GM18517 (cell line): ENCODE results near the gene ATP6V0A1.
"Not testable (repeated sequence)": the region's sequence is repeated elsewhere in the genome, so short reads cannot be mapped to it uniquely, and the experiment has no call there.

Source experiments
- ATAC-seq: cut with Tn5 transposase; IDR thresholded peaks from one replicate; pipeline ENCODE4 v1.9.1; 2021; ENCODE audit warnings: mild to moderate bottlenecking, moderate library complexity; ENCODE audit not compliant: unreplicated experiment

Gene ATP6V0A1

GRCh38 chr17:42475835-42476234 is 17.2 kb downstream of the ATP6V0A1 start:
- no peak for ATAC-seq

DNA sequence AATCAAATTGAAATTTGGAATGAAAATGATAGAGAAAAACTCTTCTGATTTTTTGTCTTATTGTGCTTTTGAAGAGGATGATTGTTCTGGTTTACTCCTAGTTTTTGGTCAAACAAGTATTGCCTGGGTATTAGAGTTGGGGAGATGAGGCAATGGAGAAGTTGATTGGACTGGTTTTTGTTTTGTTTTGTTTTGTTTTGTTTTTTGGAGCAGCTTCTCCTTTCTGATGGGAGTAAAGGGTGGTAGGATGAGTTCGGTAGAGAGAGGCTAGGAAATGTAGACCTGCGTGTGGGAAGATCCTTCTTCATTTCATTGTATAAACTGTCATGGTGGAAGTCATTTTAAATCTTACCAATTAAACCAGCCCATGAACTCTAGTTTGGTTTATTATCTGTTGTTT is 17.7 kb downstream of the ATP6V0A1 start:
- ATAC-seq, result no peak

DNA sequence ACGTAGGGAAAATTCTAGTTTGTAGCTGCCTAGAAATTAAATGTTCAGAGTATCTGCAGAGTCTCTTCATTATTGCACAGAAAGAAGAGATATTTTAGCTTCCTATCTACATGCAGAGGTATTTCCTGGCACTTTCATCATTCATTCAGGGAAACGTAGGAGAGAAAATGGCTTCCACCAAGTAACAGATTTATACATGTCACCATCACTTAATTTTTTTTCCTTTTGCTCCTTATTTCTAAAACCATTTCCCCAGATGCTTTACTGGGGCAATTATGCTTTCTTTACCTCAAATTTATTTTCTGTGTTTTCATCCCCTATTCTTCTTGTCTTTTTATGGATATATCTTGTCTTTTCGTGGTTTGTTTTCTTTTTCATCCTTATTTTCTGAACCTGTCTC is 18.5 kb downstream of the ATP6V0A1 start:
- no peak for ATAC-seq

GRCh38 chr17:42477824-42478223 is 19.1 kb downstream of the ATP6V0A1 start:
- not testable (repeated sequence) for ATAC-seq

DNA sequence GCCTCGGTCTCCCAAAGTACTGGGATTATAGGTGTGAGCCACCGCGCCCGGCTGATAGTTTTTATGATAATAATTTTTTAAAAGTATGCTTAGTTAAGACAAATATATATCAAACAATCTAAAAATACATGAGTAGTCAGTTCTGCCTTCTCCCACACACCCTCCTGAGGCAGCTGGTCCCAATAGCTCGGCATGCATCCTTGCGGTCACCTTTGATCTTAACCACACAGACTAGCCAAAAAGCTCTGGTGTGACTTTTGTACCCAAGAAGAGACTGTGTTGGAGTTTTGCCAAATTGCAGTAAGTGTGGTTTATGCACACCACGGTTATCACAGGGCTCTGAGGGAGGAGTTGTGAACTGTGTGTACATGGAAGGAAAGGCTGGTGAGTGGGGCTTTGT is 25.6 kb downstream of the ATP6V0A1 start:
- ATAC-seq, result no peak

DNA sequence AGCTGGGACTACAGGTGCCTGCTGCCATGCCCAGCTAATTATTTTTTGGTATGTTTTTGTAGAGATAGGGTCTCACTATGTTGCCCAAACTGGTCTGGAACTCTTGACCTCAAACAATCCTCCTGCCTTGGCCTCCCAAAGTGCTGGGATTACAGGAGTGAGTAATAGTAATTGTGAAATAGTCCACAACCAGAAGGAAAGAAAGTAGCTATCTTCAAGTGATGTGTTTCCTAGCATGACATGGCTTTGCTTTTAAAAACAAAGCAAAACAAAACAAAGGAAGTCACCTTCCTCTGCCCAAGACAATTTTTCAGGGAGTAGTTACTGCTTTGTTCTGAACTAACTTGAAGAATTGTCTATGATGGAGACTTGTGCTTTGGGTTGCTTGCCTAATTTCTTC is 27.0 kb downstream of the ATP6V0A1 start:
- ATAC-seq, result no peak

DNA sequence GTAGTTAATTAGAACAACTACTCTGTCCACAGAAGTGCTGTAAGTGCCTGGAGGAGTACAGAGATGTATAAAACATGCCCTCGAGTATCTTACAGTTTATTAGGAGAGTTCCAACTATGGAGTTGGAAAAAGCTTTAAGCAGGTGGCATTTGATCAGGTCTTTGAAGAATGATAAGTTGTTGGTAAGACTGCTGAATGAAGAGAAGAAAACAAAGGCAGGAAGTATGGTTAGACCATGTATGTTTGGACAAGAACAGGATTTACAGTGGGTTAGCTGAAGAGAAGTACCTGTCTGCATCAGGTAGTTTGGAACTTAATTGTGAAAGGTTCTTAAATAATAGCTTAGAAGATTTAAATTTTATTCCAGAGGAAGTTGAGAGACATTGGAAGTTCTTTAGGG is 29.4 kb downstream of the ATP6V0A1 start:
- no peak for ATAC-seq

- ATAC-seq, result no peak
Observed at GRCh38 chr17:42493319-42493718, 34.6 kb downstream of the ATP6V0A1 start.

GRCh38 chr17:42494673-42495072 is 36.0 kb downstream of the ATP6V0A1 start:
- no peak for ATAC-seq

DNA sequence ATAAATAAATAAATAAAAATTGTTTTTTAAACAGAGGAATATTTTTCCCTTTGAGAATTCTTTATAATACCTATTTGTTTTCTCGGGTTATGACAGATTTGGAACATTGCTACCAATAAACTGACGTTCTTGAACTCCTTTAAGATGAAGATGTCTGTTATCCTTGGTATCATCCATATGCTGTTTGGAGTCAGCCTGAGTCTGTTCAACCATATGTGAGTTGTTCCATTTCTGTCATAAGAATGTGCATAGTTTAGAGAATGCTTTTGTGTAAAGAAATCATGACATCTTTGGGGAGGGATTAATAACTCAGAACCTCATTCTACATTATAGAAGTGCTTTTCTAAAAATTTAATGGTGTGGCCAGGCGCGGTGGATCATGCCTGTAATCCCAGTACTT is 40.1 kb downstream of the ATP6V0A1 start:
- no peak for ATAC-seq

DNA sequence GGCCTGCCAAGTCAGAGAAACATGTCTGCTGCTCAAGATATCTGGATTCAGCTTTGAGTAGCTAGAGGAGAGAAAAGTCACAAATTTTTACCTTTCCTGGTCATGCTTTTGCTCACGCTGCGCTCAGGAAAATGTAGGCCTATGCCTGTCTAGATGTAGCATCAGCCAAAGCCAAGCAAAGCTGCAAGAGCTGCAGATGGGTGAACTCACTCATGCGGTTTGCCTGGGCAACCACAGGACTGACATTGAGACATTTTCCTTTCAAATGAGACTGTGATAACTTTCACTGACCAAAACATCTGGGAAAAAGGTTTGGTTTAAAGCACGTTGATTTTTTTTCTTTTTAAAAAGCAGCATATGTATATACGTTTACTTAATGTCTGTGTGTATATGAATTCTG is 43.4 kb downstream of the ATP6V0A1 start:
- no peak for ATAC-seq

- no peak for ATAC-seq
Observed at GRCh38 chr17:42502926-42503325, 44.2 kb downstream of the ATP6V0A1 start.

- ATAC-seq, result no peak
Observed at GRCh38 chr17:42507671-42508070, 49.0 kb downstream of the ATP6V0A1 start.

DNA sequence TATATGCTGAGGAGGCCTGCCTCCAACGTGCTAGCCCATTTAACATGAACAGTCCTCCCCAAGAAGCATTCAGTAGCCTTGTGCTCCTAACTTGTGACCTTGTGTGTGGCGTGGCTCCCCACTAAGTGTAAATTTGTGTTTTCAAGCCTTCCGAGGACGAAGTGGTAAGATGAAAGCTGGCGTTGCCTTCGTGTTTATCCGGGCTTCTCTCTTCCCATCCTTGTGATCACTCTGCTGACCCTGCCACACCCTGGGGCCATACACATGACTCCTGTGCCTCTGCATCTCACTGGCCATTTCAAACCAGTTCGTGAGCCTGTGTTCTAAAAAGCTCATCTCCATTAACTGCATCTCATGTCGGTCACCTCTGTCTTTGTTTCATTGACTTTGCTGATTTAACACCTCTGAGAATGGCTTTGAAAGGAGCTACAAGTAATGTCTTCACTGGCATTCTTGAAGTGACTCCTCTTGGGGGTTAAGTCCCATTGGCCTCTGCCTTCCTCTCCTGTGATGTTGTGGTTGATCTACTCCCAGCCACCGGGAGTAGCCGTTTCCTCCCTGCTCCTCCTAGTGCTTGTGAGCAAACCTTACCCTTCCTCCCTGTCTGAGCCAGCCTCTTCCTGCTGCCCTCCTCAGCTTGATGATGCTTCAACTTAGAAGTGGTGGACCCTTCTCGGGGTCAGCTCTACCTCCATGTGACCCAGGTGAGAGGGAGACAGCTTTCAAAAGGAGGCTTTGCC is 49.9 kb downstream of the ATP6V0A1 start:
- no peak for ATAC-seq

DNA sequence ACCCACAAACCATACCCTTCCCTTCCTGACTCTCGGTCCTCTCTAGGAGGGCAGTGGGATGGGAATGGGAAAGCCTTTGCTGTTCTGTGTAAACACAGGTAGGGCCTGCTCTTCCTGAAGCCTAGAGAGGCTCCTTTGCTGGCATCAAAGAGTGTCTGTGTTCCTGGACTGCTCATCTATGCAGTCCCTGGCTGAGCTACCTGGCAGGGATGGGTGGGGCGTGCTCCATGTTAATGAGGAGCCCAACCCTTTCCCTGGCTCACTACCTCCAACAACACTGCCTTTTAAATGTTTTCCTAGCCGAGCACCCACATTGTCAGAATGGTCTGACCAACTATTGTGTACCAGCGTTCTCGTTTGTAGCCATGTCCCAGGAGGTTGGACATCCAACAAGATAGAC is 50.7 kb downstream of the ATP6V0A1 start:
- no peak for ATAC-seq

- no peak for ATAC-seq
Observed at GRCh38 chr17:42509841-42510240, 51.2 kb downstream of the ATP6V0A1 start.

- no peak for ATAC-seq
Observed at GRCh38 chr17:42512246-42512645, 53.6 kb downstream of the ATP6V0A1 start.

- no peak for ATAC-seq
Observed at GRCh38 chr17:42512733-42513251, 54.1 kb downstream of the ATP6V0A1 start.

GRCh38 chr17:42513686-42514085 is 55.0 kb downstream of the ATP6V0A1 start:
- ATAC-seq, result no peak

- ATAC-seq, result no peak
Observed at GRCh38 chr17:42514279-42514678, 55.6 kb downstream of the ATP6V0A1 start.

DNA sequence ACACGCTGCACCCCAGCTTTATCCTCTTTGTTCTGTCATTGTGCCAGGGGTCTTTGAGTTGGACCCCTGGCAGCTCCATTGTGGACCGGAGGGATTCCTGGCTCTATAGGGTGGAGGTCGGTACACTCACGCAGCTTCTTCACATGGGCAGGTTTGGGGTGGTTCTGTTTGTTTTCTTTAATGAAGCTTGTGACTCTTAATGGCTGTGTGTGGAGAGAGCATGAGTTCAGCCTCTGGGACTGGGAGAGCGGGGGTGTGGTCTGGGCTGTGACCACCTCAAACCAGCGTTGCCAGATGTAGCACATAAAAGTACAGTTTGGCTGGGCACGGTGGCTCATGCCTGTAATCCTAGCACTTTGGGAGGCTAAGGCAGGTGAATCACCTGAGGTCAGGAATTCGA is 56.2 kb downstream of the ATP6V0A1 start:
- no peak for ATAC-seq

DNA sequence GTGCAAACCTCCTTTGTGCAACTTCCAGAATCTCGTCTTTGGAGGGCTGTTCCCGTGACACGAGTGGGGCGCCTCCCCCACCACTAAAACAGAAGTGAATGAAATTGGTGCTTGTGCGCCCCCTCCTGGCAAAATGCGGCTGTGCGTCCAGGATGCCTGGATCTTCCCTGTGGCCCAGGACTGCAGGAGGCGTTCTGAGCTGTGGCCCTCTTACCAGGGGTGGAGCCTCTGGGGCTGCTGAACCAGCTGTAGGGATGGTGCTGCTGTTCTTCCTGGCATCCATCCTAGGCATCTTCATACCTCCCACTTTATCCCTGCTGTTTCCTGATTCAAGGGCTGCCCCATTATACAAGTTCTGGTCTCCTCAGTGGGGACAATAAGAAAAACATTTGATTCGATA is 58.8 kb downstream of the ATP6V0A1 start:
- no peak for ATAC-seq
